A549 (cell line): ENCODE data around the gene CCDC146.
"Not testable (repeated sequence)": the region's sequence is repeated elsewhere in the genome, so short reads cannot be mapped to it uniquely, and the experiment has no call there.

ENCODE experiments used
- NR3C1 ChIP-seq: fragments of >200 bp; sonication (Bioruptor Twin); formaldehyde crosslinking; IDR thresholded peaks from 3 replicates; pipeline ENCODE4 v1.6.1; 2017
- TF ChIP-seq, protein P1 (sequence below): IDR thresholded peaks from 2 replicates; pipeline ENCODE4 v1.6.1; 2012

DNA sequence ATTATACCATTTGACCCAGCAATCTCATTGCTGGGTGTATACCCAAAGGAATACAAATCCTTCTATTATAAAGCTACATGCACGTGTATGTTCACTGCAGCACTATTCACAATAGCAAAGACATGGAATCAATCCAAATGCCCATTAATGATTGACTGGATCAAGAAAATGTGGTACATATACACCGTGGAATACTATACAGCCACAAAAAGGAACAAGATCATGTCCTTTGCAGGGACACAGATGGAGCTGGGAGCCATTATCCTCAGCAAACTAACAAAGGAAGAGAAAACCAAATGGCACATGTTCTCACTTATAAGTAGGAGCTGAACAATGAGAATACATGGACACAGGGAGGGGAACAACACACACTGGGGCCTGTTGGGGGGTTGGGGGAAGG is 211.6 kb downstream of the CCDC146 start:
- TF ChIP-seq, protein P1, sequence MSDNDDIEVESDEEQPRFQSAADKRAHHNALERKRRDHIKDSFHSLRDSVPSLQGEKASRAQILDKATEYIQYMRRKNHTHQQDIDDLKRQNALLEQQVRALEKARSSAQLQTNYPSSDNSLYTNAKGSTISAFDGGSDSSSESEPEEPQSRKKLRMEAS = not testable (repeated sequence)
- not testable (repeated sequence) for TF ChIP-seq NR3C1
